Stimulated activated CD4-positive, alpha-beta T cell treated with anti-CD3 and anti-CD28 coated beads, TNF-alpha, amount 100 ng/mL, for 48 hours (primary cell): ENCODE results near the gene IL17REL.
A peak's percentile ranks its signal among the peaks of the same experiment; 100 is the strongest.

Experiments
- DNase-seq, 3 donors: peaks; one replicate each; pipeline ENCODE4 v3.0.0-alpha.2; 2020; ENCODE audit warnings: low read depth in 3 of 3

IL17REL gene

DNA sequence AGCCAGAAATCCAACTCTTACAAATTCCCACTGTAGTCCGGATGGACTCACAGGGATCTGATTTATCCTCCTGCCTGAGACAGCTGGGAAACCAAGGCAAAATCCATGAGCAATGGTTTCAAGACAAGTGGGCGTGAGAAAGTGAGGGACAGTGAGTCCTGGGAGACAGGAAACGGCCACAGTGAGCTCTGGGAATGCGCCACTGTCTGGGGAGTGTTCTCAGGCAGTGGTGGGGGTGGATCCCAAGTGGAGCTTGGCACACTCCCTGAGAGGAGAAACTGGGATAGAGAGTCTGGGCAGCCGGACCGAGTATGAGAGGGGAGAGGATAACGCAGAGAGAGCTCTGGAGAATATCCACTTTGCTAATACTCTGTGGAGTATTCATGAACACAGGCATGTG is 9.8 kb downstream of the IL17REL start:
- DNase-seq = no peak

DNA sequence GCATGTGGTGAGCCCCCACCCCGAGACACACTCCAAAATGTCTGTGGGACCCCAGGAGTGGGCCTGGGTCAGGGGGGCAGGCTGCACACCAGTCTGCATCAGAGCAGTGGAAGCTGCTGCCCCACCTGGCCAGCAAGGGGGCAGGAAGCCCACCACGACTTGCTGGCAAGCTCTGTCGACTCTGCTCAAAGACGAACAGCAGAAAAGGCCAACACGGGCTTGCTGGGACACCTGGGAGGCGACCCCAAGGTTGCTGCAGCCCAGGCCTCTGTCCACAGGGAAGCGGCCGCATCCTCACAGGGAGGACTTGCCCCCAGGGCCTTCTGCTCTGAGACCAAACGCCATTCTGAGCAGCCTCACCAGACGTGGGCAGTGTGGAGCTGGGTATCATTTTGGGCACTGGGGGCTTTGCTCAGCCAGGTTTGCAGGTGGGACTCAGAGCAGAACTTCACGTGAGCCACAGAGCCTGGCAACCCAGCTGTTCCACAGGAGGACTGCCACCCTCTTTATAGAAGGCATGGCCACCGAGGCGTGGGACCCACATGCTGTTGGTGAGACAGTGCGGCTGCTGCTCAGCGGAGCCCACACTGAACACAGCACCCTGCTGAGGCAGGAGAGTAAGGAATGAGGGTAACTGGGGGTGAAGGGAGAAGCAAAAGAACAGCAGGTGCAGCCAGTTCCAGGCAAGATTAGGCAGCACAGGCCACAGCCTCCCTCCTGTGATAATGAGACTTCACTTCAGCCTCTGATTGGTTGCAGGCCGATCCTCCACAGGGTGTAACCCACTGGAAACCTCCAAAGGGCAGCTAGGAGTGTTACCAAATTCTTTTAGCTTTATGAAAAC is 11.0 kb downstream of the IL17REL start:
- no peak for DNase-seq

GRCh38 chr22:50000587-50001387 is 11.8 kb downstream of the IL17REL start:
- no peak for DNase-seq

DNA sequence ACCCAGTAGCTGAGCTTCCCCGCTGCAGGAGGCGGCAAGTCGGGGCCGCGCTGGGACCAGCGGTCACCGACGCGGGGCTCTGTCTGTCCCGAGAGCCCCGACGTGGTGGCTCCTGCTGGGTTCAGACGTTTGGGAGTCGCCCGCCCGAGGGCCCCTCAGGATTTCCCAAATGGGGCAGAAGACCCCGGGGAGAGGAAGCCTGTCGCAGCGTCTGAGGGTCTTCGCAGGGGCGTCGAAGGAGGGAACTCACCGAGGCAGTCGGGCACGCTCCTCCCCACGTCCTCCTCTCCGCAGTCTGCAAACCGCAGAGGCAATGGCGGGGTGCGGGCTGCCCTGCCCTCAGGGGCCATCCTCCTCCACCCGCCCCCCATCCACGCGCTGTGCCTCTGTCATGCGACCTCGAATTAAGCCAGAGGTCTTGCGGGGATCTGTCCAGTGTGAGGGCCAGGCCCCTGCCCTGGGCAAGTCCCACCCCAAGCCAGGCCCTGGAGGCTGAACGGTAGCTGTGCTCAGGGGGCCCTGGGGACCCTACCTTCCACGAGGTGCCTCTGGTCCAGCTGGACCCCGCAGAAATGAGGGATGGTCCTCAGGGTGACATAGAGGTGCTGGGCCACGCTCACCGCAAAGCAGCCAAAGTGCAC is 12.5 kb downstream of the IL17REL start:
- no peak for DNase-seq

GRCh38 chr22:49999063-49999945 is 13.3 kb downstream of the IL17REL start:
- no peak for DNase-seq

DNA sequence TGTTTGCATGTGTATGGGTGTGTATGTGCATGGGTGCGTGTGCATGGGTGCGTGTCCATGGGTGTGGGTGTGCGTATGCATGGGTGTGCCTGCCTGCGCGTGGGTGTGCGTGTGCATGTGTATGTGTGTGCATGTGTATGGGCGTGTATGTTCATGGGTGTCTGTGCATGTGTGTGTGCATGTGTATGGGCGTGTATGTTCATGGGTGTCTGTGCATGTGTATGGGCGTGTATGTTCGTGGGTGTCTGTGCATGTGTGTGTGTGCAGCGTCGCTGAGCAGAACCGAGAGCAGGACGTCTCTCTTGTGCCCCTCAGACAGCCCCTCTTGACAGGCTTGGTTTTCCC is 13.9 kb downstream of the IL17REL start:
- DNase-seq = no peak

DNA sequence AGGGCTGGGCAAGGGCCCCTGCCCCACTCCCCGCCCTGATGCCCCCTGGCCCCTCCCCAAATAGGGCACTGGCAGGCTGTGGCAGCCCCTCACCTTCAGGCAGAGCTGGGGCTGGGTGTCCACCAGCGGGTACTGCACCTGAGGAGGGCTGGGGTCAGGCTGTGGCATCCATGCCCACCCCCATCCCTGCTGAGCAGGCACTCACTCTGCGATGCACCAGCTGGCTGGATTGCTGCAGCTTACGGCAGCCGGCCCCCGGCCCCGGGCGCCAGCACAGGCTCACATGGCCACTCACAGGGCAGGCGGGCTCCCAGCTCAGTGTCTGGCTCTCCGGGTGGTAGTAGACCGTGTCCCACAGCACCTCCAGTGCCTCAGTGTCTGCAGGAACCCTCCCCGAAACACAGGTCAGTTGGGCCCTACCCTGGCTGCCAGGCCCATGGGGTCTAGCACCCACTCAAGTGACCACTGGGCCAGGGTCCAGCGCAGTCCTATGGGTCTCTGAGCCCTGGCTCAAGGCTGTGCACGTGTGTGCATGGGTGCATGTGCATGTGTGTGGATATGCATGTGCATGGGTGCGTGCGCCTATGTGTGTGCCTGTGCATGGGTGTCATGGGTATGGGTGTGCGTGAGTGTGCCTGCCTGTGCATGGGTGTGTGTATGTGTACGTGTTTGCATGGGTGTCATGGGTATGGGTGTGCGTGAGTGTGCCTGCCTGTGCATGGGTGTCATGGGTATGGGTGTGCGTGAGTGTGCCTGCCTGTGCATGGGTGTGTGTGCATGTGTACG is 14.4 kb downstream of the IL17REL start:
- no peak for DNase-seq

- no peak for DNase-seq
These were observed 15.3 kb downstream of the IL17REL start for GRCh38 chr22:49997251-49997599.

GRCh38 chr22:49996518-49997250 is 15.9 kb downstream of the IL17REL start:
- DNase-seq = no peak

DNA sequence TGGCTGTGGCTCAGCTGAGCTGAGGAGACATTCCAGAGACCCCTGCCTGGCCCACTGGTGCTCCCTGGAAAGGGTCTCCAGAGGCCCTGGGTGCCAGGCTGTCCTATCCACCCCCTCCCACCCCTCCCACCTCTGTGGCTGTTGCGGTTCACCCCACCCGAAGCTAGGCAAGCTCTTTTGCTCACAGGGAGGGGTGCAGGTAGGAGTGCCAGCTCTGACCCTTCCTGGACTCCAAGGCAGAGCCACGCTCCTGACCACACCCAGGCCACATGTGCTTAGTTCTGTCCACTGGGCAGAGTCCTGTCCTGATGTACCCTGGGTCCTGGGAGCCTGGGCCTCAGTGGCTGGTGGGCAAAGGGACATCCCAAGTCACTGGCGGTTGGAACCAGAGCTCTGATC is 16.4 kb downstream of the IL17REL start:
- no peak for DNase-seq

GRCh38 chr22:49995361-49996118 is 17.0 kb downstream of the IL17REL start:
- DNase-seq = no peak

DNA sequence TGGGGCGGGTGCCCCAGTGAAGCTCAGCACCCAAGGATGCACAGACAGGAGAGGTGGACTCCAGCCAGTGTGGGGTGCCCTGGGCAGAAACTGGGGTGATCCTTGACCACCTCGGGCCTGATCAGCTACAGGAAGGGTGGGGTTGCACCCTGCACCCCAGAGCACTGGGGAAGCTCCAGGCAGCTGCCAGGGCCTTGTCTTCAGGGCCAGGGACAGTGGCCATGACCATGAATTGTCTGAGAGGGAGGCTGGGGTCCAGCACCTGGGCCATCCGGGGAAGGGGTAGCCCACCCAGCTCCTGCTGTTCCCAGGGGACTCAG is 17.6 kb downstream of the IL17REL start:
- DNase-seq = no peak

- no peak for DNase-seq
These were observed 18.1 kb downstream of the IL17REL start for GRCh38 chr22:49994361-49995040.

- DNase-seq = no peak
These were observed 18.8 kb downstream of the IL17REL start for GRCh38 chr22:49993649-49994360.

DNA sequence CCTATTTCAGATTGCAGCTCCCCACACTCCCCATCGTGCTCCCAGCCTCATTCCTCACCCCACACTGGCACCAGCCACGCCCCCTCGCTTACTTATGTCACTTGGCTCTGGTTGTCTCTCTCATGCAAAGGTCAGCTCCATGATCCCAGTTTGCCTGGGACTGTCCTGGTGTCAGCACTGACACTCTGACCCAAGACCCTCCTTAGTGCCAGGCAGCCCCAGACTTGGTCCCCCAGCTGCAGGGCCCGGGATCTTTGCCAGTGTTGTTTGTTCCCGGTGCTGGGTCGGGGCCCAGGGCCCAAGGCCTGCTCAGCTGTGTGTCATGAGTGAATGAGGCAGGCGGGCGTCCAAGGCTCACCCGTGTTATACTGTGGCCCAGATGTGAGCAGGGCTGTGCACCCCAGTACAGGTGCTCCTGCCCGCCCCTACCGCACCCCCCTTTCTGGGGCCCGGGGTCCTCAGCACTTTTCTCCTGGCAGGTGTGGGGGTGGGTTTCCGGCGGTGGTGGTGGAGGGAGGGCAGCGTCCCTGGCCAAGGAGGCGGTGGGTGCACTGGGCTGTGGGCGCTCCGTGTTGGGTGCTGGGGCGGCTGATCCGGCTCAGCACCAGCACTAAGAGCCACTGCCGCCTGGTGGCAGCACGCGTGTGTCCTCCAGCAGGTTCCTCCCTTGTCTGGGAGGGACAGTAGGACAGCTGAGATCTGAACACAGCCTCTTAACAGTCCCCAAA is 19.5 kb downstream of the IL17REL start:
- peak in 2 of 3 donors; percentile 40 to 65 for DNase-seq

GRCh38 chr22:49991907-49992533 is 20.5 kb downstream of the IL17REL start:
- DNase-seq = no peak

GRCh38 chr22:49991167-49991566 is 21.4 kb downstream of the IL17REL start:
- DNase-seq = no peak
